GM12878 (cell line): Measurements from ENCODE around the gene SURF6. TPM values are rescaled to one million over a fixed set of nuclear protein-coding genes. Genes with fewer than 3 reads are reported as not detected.
A peak's percentile ranks its signal among the peaks of the same experiment; 100 is the strongest.

Source experiments
- ATAC-seq: fragments of 200-7000 bp; cut with Tn5 transposase; 3 replicates; pipeline ENCODE4 v1.9.1; 2020; ENCODE audit warnings: mild to moderate bottlenecking, moderate library complexity
- BruUV-seq: library from RNA; stranded (reverse); fragments of 400-500 nt; replicated peaks from 2 replicates; lab custom pipeline; 2021; lab: Mats Ljungman, UMichigan
- CTCF ChIA-PET: fragments of 300-600 bp; sonication (Branson Sonifier 250); formaldehyde crosslinking; extraction: SDS; loops from one replicate; lab custom pipeline; 2021; ENCODE audit warnings: inconsistent platforms; lab: Yijun Ruan, JAX
- POLR2A ChIA-PET: fragments of 350-600 bp; formaldehyde crosslinking; extraction: SDS; loops from one replicate; lab custom pipeline; 2021; ENCODE audit warnings: inconsistent platforms; lab: Charles Lee
- RAD21 ChIA-PET: fragments of 300-600 bp; sonication (Branson Sonifier 250); formaldehyde crosslinking; loops from one replicate; lab custom pipeline; 2023; ENCODE audit warnings: antibody characterized with exemption; ENCODE audit not compliant: unreplicated experiment; lab: Charles Lee
- SMC1A ChIA-PET: fragments of 300-600 bp; sonication (Branson Sonifier 250); formaldehyde crosslinking; loops from one replicate; lab custom pipeline; 2023; ENCODE audit not compliant: unreplicated experiment, uncharacterized antibody; lab: Charles Lee
- DNase-seq: peaks from one replicate; pipeline ENCODE4 v3.0.0-alpha.2; 2011; ENCODE audit warnings: low read depth, low spot score
- FAIRE-seq: peaks from 3 replicates; lab custom pipeline; 2011; peaks lifted over from hg19 to GRCh38; lab: Jason Lieb, UNC
- H2AFZ ChIP-seq: 2 replicates; pipeline ENCODE4 v1.6.0; 2011; ENCODE audit warnings: low read depth, low read length, control low read depth; ENCODE audit not compliant: control insufficient read depth
- H3K27ac ChIP-seq: 2 replicates; pipeline ENCODE4 v1.5.1; 2011; ENCODE audit warnings: control low read depth; ENCODE audit not compliant: control insufficient read depth, insufficient read depth
- H3K27me3 ChIP-seq, 2 experiments: replicated peaks in 1 of 2; 2 replicates each; pipeline versions ENCODE4 v1.6.0 to v1.6.1; 2011; ENCODE audit warnings: low read length in 1 of 2; ENCODE audit not compliant: control insufficient read depth in 2 of 2, insufficient read depth in 2 of 2
- H3K36me3 ChIP-seq, 2 experiments: 2 replicates each; pipeline ENCODE4 v1.5.1; 2011; ENCODE audit warnings: low read length in 1 of 2; ENCODE audit not compliant: control insufficient read depth in 2 of 2, insufficient read depth in 2 of 2
- H3K4me1 ChIP-seq: 2 replicates; pipeline ENCODE4 v1.6.1; 2011; ENCODE audit warnings: mild to moderate bottlenecking, low read length, moderate library complexity, mixed read lengths; ENCODE audit not compliant: control insufficient read depth, insufficient read depth
- H3K4me2 ChIP-seq: 2 replicates; pipeline ENCODE4 v1.6.0; 2011; ENCODE audit warnings: control low read depth; ENCODE audit not compliant: control insufficient read depth, insufficient read depth
- H3K4me3 ChIP-seq: fragments of 200-600 bp; sonication (generic); 2 replicates; pipeline ENCODE4 v1.5.1; 2016
- H3K79me2 ChIP-seq: 2 replicates; pipeline ENCODE4 v1.6.0; 2011; ENCODE audit warnings: low read length; ENCODE audit not compliant: control insufficient read depth, insufficient read depth
- H3K9ac ChIP-seq: 2 replicates; pipeline ENCODE4 v1.8.0; 2011; ENCODE audit warnings: low read length, control low read depth, mixed read lengths; ENCODE audit not compliant: control insufficient read depth, insufficient read depth
- H3K9me3 ChIP-seq: replicated peaks from 3 replicates; pipeline ENCODE4 v1.5.1; 2011; ENCODE audit warnings: mild to moderate bottlenecking, low read length; ENCODE audit not compliant: control insufficient read depth, insufficient read depth
- H4K20me1 ChIP-seq: 2 replicates; pipeline ENCODE4 v1.6.0; 2011; ENCODE audit not compliant: control insufficient read depth, insufficient read depth
- BCL3 ChIP-seq: IDR thresholded peaks from 2 replicates; pipeline ENCODE4 v1.6.1; 2011; ENCODE audit warnings: borderline replicate concordance, low read depth, mild to moderate bottlenecking, moderate library complexity, low read length; ENCODE audit not compliant: insufficient read depth, poor library complexity, severe bottlenecking
- BCLAF1 ChIP-seq: fragments of 450-650 bp; IDR thresholded peaks from 2 replicates; pipeline ENCODE4 v1.6.1; 2017; ENCODE audit warnings: antibody characterized with exemption, mild to moderate bottlenecking, moderate library complexity
- CBFB ChIP-seq: IDR thresholded peaks from 2 replicates; pipeline ENCODE4 v1.6.1; 2016; ENCODE audit warnings: antibody characterized with exemption, low read depth
- CHD1 ChIP-seq: IDR thresholded peaks from 2 replicates; pipeline ENCODE4 v1.6.1; 2012; ENCODE audit warnings: low read depth, low read length, improper control_type of control experiment
- CREM ChIP-seq: IDR thresholded peaks from 2 replicates; pipeline ENCODE4 v1.6.1; 2014; ENCODE audit warnings: antibody characterized with exemption, low read depth
- ELK1 ChIP-seq: IDR thresholded peaks from 2 replicates; pipeline ENCODE4 v1.6.1; 2012; ENCODE audit warnings: low read depth, low read length, improper control_type of control experiment
- ESRRA ChIP-seq: IDR thresholded peaks from 2 replicates; pipeline ENCODE4 v1.6.1; 2012; ENCODE audit warnings: mild to moderate bottlenecking, low read length, improper control_type of control experiment
- ETV6 ChIP-seq, 2 experiments: fragments of 450-650 bp in 1 of 2; IDR thresholded peaks in 1 of 2; conservative IDR thresholded peaks in 1 of 2; 2 replicates each; pipeline ENCODE4 v1.6.1; 2014; ENCODE audit warnings: antibody characterized with exemption in 1 of 2, borderline replicate concordance in 1 of 2, low read depth in 1 of 2, mild to moderate bottlenecking in 1 of 2, moderate library complexity in 1 of 2
- GABPA ChIP-seq: IDR thresholded peaks from 2 replicates; pipeline ENCODE4 v1.6.1; 2014; ENCODE audit warnings: antibody characterized with exemption, low read depth, mild to moderate bottlenecking, inconsistent platforms
- GATAD2B ChIP-seq: fragments of 450-650 bp; conservative IDR thresholded peaks from 2 replicates; pipeline ENCODE4 v1.6.1; 2017; ENCODE audit warnings: low read depth, mild to moderate bottlenecking, moderate library complexity
- MTA2 ChIP-seq: fragments of 450-650 bp; IDR thresholded peaks from 2 replicates; pipeline ENCODE4 v1.6.1; 2016; ENCODE audit warnings: low read depth, mild to moderate bottlenecking, moderate library complexity
- NBN ChIP-seq: fragments of 450-650 bp; IDR thresholded peaks from 2 replicates; pipeline ENCODE4 v1.6.1; 2016
- PAX8 ChIP-seq: fragments of 450-650 bp; IDR thresholded peaks from 2 replicates; pipeline ENCODE4 v1.6.1; 2017; ENCODE audit warnings: mild to moderate bottlenecking, moderate library complexity
- POU2F2 ChIP-seq: IDR thresholded peaks from 3 replicates; pipeline ENCODE4 v1.6.1; 2011; ENCODE audit warnings: low read depth, mild to moderate bottlenecking, low read length, borderline replicate concordance
- RBBP5 ChIP-seq: fragments of 200-600 bp; sonication (generic); conservative IDR thresholded peaks from 2 replicates; pipeline ENCODE4 v1.6.1; 2016
- RELA ChIP-seq: fragments of 450-650 bp; IDR thresholded peaks from 2 replicates; pipeline ENCODE4 v1.8.0; 2014; ENCODE audit warnings: borderline replicate concordance; ENCODE audit not compliant: partially characterized antibody
- STAT1 ChIP-seq: fragments of 450-650 bp; conservative IDR thresholded peaks from 2 replicates; pipeline ENCODE4 v1.6.1; 2014; ENCODE audit warnings: antibody characterized with exemption, mild to moderate bottlenecking
- TAF1 ChIP-seq: IDR thresholded peaks from 2 replicates; pipeline ENCODE4 v1.6.1; 2011; ENCODE audit warnings: mild to moderate bottlenecking, low read depth, low read length, borderline replicate concordance
- ZNF207 ChIP-seq: fragments of 450-650 bp; IDR thresholded peaks from 2 replicates; pipeline ENCODE4 v1.6.1; 2014; ENCODE audit warnings: antibody characterized with exemption, mild to moderate bottlenecking, borderline replicate concordance
- ZZZ3 ChIP-seq: IDR thresholded peaks from 2 replicates; pipeline ENCODE4 v1.6.1; 2011; ENCODE audit warnings: low read depth; ENCODE audit not compliant: control insufficient read depth, insufficient read length
- WGBS: methylation state at CpG from one replicate; pipeline ENCODE4 v1.1.6; 2016; ENCODE audit warnings: low lambda C conversion rate; ENCODE audit not compliant: insufficient replicate concordance, insufficient coverage; ENCODE audit errors: missing lambda C conversion rate; 5-methylcytosine and 5-hydroxymethylcytosine counted together
- in situ Hi-C: fragments of 300-500 bp; cut with MboI; formaldehyde crosslinking; loops from 9 replicates; pipeline ENCODE4 v1.14.3; 2018; ENCODE audit warnings: mixed read lengths
- intact Hi-C: fragments of 100-400 bp; cut with micrococcal nuclease; formaldehyde crosslinking; loops from one replicate; pipeline ENCODE4 v1.14.2; 2022; ENCODE audit not compliant: unreplicated experiment
- polyA plus RNA-seq, 11 experiments: library from polyadenylated mRNA; depleted of rRNA in 4 of 11; unstranded in 6 of 11; stranded (reverse) in 5 of 11; fragments of >200 nt; fragmentation: Nextera tagmentation in 4 of 11; fragmentation: Illumina TruSeq in 1 of 11; extraction: Ambion mirVana in 4 of 11; extraction: Trizol in 1 of 11; gene quantifications; 1 replicate in 1 of 11; 2 replicates in 10 of 11; pipeline versions ENCODE4 v1.2.1 to v1.2.3, GENCODE V29; 2011 to 2016; ENCODE audit warnings: inconsistent platforms in 2 of 11, missing spikeins in 2 of 11, low read depth in 1 of 11
- total RNA-seq, 4 experiments: library from RNA; depleted of rRNA in 3 of 4; stranded (reverse); fragments of >200 nt in 3 of 4; fragmentation: Illumina TruSeq in 1 of 4; extraction: Trizol in 1 of 4; gene quantifications; 2 replicates each; pipeline versions ENCODE4 v1.2.1 to v1.2.3, GENCODE V29; 2013 to 2021

The SURF6 gene
- total and polyA plus RNA-seq, 10 of the 15 experiments (the other 5 are each of a cell fraction or from before 2014, with no cell fraction given), result 2.2 to 27.2 (median 15.1) TPM

GRCh38 chr9:133351908-133352634 is 16.1 kb upstream of the SURF6 start:
- ChIA-PET SMC1A (no interaction called here), CTCF (interaction anchor here (1.0 to 1.8 kb wide), 4 partner anchors 14 to 134 kb away, joined by 3 to 4 read pairs (median 4); no protein-coding TSS in a partner anchor), RAD21 (no interaction called here), POLR2A (interaction anchor here (0.7 to 0.9 kb wide), 2 partner anchors 20 to 111 kb away, joined by 3 to 4 read pairs; no protein-coding TSS in a partner anchor)
- 74% methylated on average over 14 of the region's 14 CpGs for WGBS
- FAIRE-seq (no peak), ATAC-seq (peak; percentile 33), DNase-seq (no peak)
- peaks cover 48% of the 10 kb centered on the region for H3K79me2 ChIP-seq
- H3K9me3 ChIP-seq, result no peaks in the 10 kb centered on the region
- TSS peak; percentile 31 for BruUV-seq
- intact Hi-C loops, result no loop called here
- no peaks in the 10 kb centered on the region; the same call in 1 of the 2 replicates for H4K20me1 ChIP-seq
- H3K9ac ChIP-seq, result no peak overlapping the region
- in situ Hi-C loops, result no loop called here
- no peak overlapping the region for H3K4me3 ChIP-seq
- no peak overlapping the region for H2AFZ ChIP-seq
- H3K27me3 ChIP-seq, result no peaks in the 10 kb centered on the region
- peaks cover 6% of the 10 kb centered on the region for H3K4me1 ChIP-seq
- H3K36me3 ChIP-seq, result peaks cover 22 to 43% of the 10 kb centered on the region in 2 experiments
- H3K27ac ChIP-seq, result no peak overlapping the region
- H3K4me2 ChIP-seq, result no peak overlapping the region
- TF ChIP-seq TAF1, result no peak
- no peak for TF ChIP-seq GATAD2B
- no peak for TF ChIP-seq ZZZ3
- TF ChIP-seq BCL3, result no peak
- TF ChIP-seq RELA, result no peak
- TF ChIP-seq ESRRA, result no peak
- TF ChIP-seq POU2F2, result peak; percentile 10; the same call in 1 of the 3 replicates
- TF ChIP-seq CBFB, result 0 out of 2 replicates have a peak, but pooled peaks have one; percentile 8
- TF ChIP-seq BCLAF1, result no peak
- TF ChIP-seq GABPA, result no peak
- TF ChIP-seq CREM, result no peak
- TF ChIP-seq CHD1, result no peak
- no peak for TF ChIP-seq ELK1
- TF ChIP-seq PAX8, result no peak
- no peak for TF ChIP-seq RBBP5
- no peak for TF ChIP-seq NBN
- TF ChIP-seq MTA2, result no peak
- TF ChIP-seq ETV6 (conservative IDR thresholded peaks at IDR 0.05 in 1 of 2, IDR thresholded peaks at IDR 0.05 in 1 of 2; ENCODE audit: borderline replicate concordance in 1 of 2, low read depth in 1 of 2), result no peak
- no peak for TF ChIP-seq ZNF207
- no peak for TF ChIP-seq STAT1
